GM23338 (cell line): ENCODE results near the gene VPS26C.

Source experiments
- CREB1 ChIP-seq: fragments of 250-450 bp; sonication (Bioruptor Pico); IDR thresholded peaks from 2 replicates; pipeline ENCODE4 v1.5.0; 2020; ENCODE audit warnings: low read depth, mild to moderate bottlenecking, moderate library complexity
- EZH2 ChIP-seq: fragments of 200-600 bp; sonication (generic); IDR thresholded peaks from one replicate; pipeline ENCODE4 v1.8.0; 2017; ENCODE audit warnings: antibody characterized with exemption, mild to moderate bottlenecking, low read depth; ENCODE audit not compliant: unreplicated experiment
- EZH2phosphoT487 ChIP-seq: fragments of 200-600 bp; sonication (generic); IDR thresholded peaks from one replicate; pipeline ENCODE4 v1.8.1; 2018; ENCODE audit warnings: antibody characterized with exemption; ENCODE audit not compliant: unreplicated experiment
- JUNB ChIP-seq: IDR thresholded peaks from one replicate; pipeline ENCODE4 v1.6.1; 2016; ENCODE audit warnings: antibody characterized with exemption; ENCODE audit not compliant: unreplicated experiment
- NANOG ChIP-seq: IDR thresholded peaks from 2 replicates; pipeline ENCODE4 v1.6.1; 2016; ENCODE audit warnings: antibody characterized with exemption, borderline replicate concordance
- POLR2AphosphoS5 ChIP-seq: IDR thresholded peaks from 2 replicates; pipeline ENCODE4 v1.6.1; 2016; ENCODE audit warnings: antibody characterized with exemption, low read depth
- ZNF331 ChIP-seq: fragments of 250-450 bp; sonication (Bioruptor Pico); IDR thresholded peaks from 2 replicates; pipeline ENCODE4 v1.5.0; 2020; ENCODE audit warnings: low read depth, mild to moderate bottlenecking, moderate library complexity
- TF ChIP-seq, protein P1 (sequence below), 2 experiments: fragments of 200-600 bp in 1 of 2; sonication (generic) in 1 of 2; conservative IDR thresholded peaks; 2 replicates each; pipeline versions ENCODE4 v1.5.1 to v1.6.1; 2016 to 2017; ENCODE audit warnings: antibody characterized with exemption in 2 of 2, low read depth in 2 of 2, mild to moderate bottlenecking in 2 of 2, moderate library complexity in 1 of 2
- TF ChIP-seq, protein P2 (sequence below): IDR thresholded peaks from one replicate; pipeline ENCODE4 v1.6.1; 2018; ENCODE audit warnings: antibody characterized with exemption; ENCODE audit not compliant: unreplicated experiment
- TF ChIP-seq, protein P3 (sequence below): IDR thresholded peaks from 2 replicates; pipeline ENCODE4 v1.6.1; 2016; ENCODE audit warnings: antibody characterized with exemption
- TF ChIP-seq, protein P4 (sequence below): fragments of 250-450 bp; sonication (Bioruptor Pico); IDR thresholded peaks from 2 replicates; pipeline ENCODE4 v1.5.0; 2020; ENCODE audit warnings: mild to moderate bottlenecking, moderate library complexity

DNA sequence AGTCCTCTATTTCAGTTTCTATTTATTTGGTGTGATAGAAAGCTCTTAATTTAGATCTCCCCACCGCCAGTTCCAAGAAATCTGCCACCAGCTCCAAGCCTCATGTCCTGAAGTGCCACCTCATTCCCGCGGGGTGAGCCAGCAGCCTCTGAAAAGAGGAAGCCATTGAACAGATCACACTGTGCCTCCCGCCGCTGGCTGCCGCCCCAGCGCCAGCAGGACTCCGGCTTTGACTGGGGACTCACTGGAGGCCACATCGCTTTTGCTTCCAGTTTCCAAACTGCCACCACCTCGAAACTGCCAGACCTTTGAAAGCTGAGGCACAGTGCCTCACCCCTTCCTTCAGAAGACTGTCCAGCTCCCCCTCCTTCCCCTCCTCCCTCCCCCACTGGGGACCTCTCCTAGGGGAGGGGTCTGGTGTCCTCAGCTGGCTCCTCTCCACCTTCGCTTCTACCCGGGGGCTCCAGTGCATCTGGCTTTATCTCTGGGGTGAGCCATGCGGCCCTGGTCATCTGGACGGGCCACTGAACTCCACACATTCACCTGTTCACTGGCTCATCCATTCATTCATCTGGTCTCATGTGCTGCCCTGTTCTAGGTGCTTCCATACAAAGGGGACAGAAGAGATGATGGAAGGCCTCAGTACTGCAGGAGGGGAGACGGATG, 58.9 kb downstream of the VPS26C start:
- no peak for TF ChIP-seq POLR2AphosphoS5
- TF ChIP-seq, protein P1, sequence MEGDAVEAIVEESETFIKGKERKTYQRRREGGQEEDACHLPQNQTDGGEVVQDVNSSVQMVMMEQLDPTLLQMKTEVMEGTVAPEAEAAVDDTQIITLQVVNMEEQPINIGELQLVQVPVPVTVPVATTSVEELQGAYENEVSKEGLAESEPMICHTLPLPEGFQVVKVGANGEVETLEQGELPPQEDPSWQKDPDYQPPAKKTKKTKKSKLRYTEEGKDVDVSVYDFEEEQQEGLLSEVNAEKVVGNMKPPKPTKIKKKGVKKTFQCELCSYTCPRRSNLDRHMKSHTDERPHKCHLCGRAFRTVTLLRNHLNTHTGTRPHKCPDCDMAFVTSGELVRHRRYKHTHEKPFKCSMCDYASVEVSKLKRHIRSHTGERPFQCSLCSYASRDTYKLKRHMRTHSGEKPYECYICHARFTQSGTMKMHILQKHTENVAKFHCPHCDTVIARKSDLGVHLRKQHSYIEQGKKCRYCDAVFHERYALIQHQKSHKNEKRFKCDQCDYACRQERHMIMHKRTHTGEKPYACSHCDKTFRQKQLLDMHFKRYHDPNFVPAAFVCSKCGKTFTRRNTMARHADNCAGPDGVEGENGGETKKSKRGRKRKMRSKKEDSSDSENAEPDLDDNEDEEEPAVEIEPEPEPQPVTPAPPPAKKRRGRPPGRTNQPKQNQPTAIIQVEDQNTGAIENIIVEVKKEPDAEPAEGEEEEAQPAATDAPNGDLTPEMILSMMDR (conservative IDR thresholded peaks at IDR 0.05; ENCODE audit: low read depth in 2 of 2): no peak
- no peak for TF ChIP-seq EZH2
- no peak for TF ChIP-seq EZH2phosphoT487
- TF ChIP-seq, protein P2, sequence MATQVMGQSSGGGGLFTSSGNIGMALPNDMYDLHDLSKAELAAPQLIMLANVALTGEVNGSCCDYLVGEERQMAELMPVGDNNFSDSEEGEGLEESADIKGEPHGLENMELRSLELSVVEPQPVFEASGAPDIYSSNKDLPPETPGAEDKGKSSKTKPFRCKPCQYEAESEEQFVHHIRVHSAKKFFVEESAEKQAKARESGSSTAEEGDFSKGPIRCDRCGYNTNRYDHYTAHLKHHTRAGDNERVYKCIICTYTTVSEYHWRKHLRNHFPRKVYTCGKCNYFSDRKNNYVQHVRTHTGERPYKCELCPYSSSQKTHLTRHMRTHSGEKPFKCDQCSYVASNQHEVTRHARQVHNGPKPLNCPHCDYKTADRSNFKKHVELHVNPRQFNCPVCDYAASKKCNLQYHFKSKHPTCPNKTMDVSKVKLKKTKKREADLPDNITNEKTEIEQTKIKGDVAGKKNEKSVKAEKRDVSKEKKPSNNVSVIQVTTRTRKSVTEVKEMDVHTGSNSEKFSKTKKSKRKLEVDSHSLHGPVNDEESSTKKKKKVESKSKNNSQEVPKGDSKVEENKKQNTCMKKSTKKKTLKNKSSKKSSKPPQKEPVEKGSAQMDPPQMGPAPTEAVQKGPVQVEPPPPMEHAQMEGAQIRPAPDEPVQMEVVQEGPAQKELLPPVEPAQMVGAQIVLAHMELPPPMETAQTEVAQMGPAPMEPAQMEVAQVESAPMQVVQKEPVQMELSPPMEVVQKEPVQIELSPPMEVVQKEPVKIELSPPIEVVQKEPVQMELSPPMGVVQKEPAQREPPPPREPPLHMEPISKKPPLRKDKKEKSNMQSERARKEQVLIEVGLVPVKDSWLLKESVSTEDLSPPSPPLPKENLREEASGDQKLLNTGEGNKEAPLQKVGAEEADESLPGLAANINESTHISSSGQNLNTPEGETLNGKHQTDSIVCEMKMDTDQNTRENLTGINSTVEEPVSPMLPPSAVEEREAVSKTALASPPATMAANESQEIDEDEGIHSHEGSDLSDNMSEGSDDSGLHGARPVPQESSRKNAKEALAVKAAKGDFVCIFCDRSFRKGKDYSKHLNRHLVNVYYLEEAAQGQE: no peak
- no peak for TF ChIP-seq CREB1 (CRISPR knock-in tag)
- TF ChIP-seq, protein P3, sequence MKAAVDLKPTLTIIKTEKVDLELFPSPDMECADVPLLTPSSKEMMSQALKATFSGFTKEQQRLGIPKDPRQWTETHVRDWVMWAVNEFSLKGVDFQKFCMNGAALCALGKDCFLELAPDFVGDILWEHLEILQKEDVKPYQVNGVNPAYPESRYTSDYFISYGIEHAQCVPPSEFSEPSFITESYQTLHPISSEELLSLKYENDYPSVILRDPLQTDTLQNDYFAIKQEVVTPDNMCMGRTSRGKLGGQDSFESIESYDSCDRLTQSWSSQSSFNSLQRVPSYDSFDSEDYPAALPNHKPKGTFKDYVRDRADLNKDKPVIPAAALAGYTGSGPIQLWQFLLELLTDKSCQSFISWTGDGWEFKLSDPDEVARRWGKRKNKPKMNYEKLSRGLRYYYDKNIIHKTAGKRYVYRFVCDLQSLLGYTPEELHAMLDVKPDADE: no peak
- TF ChIP-seq, protein P4, sequence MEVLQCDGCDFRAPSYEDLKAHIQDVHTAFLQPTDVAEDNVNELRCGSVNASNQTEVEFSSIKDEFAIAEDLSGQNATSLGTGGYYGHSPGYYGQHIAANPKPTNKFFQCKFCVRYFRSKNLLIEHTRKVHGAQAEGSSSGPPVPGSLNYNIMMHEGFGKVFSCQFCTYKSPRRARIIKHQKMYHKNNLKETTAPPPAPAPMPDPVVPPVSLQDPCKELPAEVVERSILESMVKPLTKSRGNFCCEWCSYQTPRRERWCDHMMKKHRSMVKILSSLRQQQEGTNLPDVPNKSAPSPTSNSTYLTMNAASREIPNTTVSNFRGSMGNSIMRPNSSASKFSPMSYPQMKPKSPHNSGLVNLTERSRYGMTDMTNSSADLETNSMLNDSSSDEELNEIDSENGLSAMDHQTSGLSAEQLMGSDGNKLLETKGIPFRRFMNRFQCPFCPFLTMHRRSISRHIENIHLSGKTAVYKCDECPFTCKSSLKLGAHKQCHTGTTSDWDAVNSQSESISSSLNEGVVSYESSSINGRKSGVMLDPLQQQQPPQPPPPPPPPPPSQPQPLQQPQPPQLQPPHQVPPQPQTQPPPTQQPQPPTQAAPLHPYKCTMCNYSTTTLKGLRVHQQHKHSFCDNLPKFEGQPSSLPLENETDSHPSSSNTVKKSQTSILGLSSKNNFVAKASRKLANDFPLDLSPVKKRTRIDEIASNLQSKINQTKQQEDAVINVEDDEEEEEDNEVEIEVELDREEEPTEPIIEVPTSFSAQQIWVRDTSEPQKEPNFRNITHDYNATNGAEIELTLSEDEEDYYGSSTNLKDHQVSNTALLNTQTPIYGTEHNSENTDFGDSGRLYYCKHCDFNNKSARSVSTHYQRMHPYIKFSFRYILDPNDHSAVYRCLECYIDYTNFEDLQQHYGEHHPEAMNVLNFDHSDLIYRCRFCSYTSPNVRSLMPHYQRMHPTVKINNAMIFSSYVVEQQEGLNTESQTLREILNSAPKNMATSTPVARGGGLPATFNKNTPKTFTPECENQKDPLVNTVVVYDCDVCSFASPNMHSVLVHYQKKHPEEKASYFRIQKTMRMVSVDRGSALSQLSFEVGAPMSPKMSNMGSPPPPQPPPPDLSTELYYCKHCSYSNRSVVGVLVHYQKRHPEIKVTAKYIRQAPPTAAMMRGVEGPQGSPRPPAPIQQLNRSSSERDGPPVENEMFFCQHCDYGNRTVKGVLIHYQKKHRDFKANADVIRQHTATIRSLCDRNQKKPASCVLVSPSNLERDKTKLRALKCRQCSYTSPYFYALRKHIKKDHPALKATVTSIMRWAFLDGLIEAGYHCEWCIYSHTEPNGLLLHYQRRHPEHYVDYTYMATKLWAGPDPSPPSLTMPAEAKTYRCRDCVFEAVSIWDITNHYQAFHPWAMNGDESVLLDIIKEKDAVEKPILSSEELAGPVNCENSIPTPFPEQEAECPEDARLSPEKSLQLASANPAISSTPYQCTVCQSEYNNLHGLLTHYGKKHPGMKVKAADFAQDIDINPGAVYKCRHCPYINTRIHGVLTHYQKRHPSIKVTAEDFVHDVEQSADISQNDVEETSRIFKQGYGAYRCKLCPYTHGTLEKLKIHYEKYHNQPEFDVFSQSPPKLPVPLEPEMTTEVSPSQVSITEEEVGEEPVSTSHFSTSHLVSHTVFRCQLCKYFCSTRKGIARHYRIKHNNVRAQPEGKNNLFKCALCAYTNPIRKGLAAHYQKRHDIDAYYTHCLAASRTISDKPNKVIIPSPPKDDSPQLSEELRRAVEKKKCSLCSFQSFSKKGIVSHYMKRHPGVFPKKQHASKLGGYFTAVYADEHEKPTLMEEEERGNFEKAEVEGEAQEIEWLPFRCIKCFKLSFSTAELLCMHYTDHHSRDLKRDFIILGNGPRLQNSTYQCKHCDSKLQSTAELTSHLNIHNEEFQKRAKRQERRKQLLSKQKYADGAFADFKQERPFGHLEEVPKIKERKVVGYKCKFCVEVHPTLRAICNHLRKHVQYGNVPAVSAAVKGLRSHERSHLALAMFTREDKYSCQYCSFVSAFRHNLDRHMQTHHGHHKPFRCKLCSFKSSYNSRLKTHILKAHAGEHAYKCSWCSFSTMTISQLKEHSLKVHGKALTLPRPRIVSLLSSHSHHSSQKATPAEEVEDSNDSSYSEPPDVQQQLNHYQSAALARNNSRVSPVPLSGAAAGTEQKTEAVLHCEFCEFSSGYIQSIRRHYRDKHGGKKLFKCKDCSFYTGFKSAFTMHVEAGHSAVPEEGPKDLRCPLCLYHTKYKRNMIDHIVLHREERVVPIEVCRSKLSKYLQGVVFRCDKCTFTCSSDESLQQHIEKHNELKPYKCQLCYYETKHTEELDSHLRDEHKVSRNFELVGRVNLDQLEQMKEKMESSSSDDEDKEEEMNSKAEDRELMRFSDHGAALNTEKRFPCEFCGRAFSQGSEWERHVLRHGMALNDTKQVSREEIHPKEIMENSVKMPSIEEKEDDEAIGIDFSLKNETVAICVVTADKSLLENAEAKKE (CRISPR knock-in tag): no peak
- TF ChIP-seq JUNB: no peak
- no peak for TF ChIP-seq NANOG
- no peak for TF ChIP-seq ZNF331 (CRISPR knock-in tag)
